ENCODE measurements around the gene MPRIP.

Gene MPRIP

DNA sequence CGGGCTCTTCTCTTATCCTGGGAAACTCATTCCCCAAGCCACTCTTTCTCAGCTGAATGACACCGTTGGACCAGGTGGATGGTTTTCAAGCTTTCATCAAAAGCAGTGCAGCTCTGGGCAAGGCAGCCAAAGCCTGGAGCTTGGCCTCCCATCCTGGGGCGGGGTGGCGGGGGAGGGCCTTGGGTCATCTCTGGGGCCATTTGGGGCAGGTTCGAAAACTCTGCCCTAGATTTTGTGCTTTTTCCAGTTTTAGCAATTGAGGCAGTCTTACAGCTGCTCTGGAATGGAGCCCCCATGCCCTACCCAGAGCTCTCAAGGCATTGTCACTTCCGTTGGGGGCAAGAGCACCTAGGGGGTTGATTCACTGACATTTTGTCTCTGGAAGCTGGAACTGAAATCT, 9.1 kb downstream of the MPRIP start:
- DNase-seq (ENCODE audit: low read depth): no peak

- DNase-seq (ENCODE audit: low read depth): no peak
These were observed 9.7 kb downstream of the MPRIP start for GRCh38 chr17:17051791-17052461.

DNA sequence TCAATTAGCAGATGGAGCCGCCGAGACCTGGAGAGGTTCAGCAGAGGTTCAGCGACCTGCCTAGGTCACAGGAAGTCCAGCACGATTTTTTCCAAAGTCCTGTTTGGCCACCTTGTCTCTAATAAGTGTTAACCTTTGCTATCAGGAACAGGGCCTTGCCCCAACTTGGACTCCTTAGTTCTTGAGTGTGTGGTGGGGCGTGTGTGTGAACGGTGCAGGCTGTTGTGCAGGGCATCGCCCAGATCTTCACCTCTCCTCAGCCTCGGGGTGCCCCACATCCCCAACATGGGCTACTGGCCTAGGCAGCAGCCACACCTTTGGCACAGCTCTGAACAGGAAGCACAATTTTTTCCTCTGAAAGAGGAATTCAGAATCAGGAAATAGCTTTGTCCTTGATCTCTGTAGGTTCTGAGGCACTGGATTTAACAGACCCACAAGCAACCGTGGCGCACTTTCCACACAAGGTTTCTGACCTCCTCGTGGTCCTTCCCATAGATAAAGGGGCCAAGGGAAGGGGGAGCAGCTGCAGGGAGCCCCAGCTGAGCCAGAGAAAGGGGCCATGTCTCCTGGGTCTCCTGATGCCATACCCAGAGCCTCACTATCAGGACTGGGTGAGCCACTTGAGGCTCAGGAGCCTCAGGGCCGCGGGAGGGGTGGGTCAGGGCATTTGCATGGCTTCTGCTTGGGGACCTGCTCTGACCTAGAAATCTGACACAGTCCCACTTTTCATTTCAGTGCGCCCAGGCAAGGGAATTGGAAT, 10.4 kb downstream of the MPRIP start:
- no peak for DNase-seq (ENCODE audit: low read depth)

DNA sequence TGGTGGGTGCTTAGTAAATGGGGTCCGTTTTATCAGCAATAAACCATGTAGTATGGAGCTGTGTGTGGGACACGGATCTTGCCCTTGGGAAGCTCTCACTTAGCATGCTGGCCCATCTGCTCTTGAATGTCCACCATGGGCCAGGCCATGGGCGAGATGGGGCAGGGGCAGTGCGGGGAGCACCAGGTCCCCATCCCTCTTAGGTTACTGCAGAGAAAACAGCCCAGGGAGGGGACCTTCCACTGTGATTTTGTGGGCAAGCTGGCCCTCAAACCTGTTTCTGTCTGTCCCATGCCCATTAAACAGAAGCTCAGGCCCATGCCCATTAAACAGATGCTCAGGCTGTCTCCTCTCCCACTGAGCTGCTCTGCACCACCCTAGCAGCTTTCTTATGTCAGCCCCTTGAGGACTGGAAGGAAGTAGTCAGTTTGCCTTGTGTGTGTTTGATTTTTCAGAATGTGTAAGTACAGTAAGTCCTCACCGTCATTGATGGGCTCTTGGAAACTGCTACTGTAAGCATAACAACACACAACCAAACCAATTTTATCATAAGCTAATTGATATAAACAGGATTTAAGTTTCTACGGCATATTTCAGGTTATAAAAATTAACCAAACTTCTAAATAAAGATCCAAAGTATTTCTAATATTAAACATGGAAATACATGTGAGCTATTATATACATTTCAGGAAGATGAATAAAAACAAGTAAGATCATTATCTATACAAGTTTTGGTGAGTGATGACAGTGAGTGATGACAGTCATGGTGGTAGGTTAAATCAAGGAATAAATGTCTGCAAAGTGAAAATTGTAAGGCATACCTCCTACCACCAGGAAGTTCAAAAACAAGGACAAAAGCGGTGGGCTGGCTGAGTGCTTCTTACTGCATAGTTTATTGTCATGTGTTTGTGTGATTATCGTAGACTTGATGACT, 11.5 kb downstream of the MPRIP start:
- DNase-seq (ENCODE audit: low read depth): no peak

- no peak for DNase-seq (ENCODE audit: low read depth)
These were observed 12.4 kb downstream of the MPRIP start for GRCh38 chr17:17054636-17055035.

DNA sequence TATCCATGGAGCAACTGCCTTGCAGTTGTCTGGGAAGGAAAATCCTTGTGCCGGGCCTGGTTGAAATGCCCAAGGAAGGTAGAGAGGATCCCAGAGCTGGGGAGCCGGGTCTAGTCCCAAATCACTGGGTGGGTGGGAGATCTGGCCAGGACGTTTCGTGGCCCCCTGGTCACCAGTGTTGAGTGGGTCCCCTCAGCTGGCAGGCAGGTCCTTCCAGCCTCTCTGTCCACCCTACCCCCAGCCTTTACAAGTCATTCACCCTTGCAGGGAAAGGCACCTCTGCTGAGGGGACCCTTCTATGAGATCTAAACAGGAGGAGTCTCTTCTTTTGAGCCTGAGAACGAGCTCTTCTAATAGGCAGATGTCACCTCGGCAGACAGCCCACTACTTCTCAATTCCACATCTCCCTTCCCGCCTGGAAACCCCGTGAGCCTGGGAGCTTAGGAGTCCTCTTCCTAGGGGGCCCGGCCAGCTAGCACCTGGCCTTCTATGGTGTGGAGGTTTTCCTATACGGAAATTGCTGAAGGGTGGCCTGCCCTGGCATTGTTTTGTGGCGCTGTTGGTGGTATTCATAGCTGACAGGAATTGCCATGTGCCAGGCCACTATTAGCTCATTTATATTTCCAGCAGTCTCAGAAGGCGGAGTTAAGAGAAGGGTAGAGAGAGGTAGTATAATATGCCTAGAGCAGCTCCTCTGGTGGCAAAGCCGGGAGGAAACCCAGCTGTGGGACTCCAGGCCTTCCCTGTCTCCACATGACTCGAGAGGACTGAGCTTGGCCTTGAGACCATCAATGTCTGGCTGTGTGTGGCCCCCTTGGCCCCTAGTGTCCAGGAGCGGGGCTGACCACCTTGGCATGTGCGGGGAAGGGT, 13.3 kb downstream of the MPRIP start:
- DNase-seq (ENCODE audit: low read depth): no peak

DNA sequence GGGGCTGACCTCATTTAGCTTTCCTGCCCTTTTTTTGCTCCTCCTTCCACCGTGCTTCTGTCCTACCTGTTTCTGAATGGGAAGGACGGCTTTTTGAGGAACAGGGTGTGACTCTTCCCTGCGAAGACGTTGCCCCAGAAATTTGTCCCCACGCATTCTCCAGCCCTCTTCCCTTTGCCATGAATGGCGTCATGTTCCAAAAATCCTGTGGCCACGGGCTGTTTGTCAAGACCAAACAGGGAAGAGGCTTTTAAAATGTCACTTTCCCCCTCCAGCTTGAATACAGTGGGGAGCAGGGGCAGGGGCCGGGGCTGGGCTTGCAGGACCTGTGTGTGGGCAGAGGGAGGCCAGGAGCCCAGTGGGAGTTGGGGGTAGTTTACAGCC, 13.9 kb downstream of the MPRIP start:
- DNase-seq (ENCODE audit: low read depth): no peak

- no peak for DNase-seq (ENCODE audit: low read depth)
These were observed 14.8 kb downstream of the MPRIP start for GRCh38 chr17:17057057-17057551.

GRCh38 chr17:17058304-17058703, 16.0 kb downstream of the MPRIP start:
- DNase-seq (ENCODE audit: low read depth): no peak

DNA sequence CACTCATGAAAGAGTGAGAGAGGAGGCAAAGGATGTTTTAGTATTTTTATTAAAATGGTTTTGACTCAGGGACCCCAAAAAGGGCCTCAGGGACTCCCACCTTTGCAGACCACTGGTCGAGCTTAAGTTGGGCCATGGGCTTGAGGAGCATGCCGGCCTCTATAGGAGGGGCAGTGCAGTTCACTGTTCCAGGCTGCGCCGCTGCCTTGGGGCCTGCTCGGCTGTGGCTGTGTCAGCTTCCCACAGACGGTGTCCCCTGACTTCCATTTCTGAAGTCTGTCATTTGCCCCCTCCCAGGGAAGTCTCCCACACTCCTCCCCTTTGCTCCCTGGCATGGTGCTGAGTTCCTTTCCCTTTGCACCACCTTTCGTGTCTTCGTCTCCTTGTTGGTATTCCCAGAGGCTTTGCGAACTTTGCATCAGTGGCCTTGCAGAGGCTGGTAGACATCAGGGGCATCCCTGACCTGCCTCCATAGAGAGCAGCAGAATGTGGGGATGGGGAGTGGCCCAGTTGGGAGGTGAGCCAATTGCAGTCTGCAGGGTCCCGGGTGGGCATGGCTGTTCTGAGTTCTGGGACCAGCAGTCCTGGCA, 17.1 kb downstream of the MPRIP start:
- DNase-seq (ENCODE audit: low read depth): no peak

GRCh38 chr17:17060001-17060922, 18.0 kb downstream of the MPRIP start:
- DNase-seq (ENCODE audit: low read depth): no peak

GRCh38 chr17:17060930-17061329, 18.7 kb downstream of the MPRIP start:
- no peak for DNase-seq (ENCODE audit: low read depth)

DNA sequence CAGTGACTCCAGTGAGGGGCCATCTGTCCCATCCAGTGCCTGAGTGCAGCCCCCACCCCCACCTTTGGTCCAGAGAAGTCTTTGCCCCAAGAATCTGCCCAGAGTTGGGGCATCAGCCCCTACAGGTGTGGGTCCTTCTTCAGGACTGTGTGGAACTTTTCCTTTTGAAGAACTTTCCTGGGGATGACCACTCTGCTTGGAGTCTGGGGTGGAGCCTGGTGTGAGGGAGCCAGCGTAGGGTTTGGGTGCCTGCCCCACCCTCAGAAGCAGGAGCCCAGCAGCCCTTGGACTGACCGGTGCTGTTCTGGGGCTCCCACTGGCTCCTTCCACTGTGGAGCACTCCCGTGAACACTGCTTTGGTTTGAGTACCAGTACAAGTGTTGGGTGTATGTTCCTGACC, 19.3 kb downstream of the MPRIP start:
- DNase-seq (ENCODE audit: low read depth): no peak

- no peak for DNase-seq (ENCODE audit: low read depth)
These were observed 20.1 kb downstream of the MPRIP start for GRCh38 chr17:17062356-17062755.

DNA sequence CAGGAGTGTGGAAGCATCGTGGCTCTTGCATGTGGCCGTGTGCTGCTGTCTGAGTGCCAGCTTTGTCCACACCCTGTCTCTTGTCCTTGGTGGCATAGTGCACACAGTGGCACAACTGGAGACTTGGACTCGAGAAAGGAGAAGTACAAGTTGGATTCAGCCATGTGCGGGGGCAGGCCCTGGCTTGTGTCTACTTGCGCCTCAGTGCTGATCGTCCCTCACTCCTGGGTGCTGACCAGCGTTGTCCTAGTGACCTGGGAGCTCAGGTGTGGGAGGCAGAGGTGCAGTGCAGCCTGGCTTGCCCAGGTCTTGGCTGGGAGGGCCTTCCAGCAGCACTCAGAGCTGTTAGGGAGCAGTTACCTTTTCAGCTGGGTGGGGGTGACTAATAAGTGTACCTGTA, 20.6 kb downstream of the MPRIP start:
- DNase-seq (ENCODE audit: low read depth): no peak

DNA sequence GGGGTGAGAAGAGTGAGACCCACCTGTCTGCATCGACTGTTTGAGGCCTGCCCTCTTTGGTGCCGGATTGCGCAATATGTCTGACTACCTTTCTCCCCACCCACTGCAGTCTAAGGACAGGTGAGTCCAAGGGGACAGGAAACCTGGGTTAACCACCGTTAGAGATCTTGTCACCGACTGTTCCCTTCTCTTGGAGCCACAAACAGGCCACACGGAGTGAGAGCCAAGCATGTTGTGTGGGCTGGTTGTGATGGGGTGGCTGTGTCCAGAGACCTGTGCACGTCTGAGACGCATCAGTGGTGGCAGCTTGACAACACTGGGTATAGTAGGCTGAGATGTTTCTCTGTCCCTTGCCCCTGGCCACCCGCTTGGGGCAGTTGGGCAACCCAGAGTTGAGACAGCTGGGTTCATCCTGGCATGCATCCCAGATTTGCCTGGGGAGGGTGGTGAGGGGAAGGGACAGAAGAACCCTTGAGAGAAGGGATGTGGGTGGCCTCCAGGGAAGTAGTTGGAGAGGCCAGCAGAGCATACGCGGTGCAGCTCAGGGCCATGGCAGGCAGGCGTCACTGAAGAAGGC, 21.4 kb downstream of the MPRIP start:
- no peak for DNase-seq (ENCODE audit: low read depth)

- no peak for DNase-seq (ENCODE audit: low read depth)
These were observed 22.1 kb downstream of the MPRIP start for GRCh38 chr17:17064322-17064721.

- no peak for DNase-seq (ENCODE audit: low read depth)
These were observed 23.8 kb downstream of the MPRIP start for GRCh38 chr17:17066021-17066420.

DNA sequence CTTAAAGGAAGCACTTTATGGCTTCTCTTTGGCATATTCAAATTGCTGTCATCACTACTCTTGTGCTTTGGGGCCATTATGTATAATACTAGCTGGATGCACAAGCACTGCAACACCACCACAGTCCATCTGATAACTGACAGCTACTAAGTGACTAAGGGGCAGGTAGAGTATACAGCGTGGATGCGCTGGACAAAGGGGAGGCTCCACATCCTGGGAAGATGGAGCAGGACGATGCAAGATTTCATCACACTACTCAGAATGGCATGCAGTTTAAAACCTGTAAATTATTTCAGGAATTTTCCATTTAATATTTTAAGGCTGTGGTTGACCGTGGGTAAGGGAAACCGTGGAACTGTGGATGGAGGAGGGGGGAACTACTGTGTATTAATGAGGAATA, 25.0 kb downstream of the MPRIP start:
- DNase-seq (ENCODE audit: low read depth): no peak

GRCh38 chr17:17069849-17070248, 27.6 kb downstream of the MPRIP start:
- DNase-seq (ENCODE audit: low read depth): no peak

All from activated T-cell treated with anti-CD3 and anti-CD28 coated beads for 1 hour (primary cell).